Central memory CD4-positive, alpha-beta T cell (primary cell): ENCODE measurements around the gene MAPKAP1.
A peak's percentile ranks its signal among the peaks of the same experiment; 100 is the strongest.

Experiments
- DNase-seq: peaks from one replicate; pipeline ENCODE4 v3.0.0; 2022
- total RNA-seq, 3 experiments: gene quantifications; one replicate each; lab custom pipeline; 2026; lab: John Stamatoyannopoulos, UW

Gene MAPKAP1
- total RNA-seq, result 61.4 to 132 (median 93.7) reads per million in 3 experiments

DNA sequence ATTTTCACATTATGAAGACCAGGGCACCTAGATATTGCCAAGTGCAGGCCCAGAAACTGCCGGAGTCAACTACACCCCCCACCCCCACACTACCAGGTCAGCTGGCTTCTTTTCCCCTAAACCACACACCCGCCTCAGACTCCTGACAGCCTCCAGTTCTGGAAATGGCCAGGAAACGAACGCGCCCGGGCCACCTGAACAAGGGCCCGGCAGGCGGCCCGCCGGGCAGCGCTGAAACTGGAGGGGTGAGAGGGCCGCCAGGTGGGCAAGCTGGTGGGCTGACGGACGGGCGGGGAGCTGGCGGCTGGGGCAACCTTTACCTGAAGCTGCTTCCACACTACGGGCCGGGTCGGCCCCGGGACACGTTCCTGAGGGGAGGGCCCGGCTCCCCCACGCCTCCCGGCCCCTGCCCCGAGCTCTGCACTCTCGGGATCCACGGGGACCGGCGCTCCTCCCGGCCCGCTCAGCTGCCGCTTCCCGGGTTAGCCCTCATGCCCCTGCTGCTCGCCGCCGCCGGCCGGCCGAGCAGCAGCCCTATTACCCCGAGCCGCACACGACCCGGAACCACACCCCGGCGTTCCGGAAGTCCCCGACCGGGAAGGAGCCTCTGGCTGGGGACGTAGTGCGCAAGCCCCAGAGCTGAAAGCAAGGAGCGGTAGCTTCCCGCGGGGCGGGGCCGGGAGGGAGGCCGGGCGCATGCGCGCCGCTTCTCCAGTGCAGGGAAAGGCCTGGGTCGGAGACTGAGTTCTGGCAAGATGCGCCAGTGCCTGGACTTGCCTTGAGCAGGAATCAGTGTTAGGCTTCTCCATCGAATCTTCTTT is at the start of gene MAPKAP1:
Gene MAPKAP1, minus strand, starts transcription at position 558 of the 821 bp plus-strand sequence. CDS start 34,634 bp downstream, outside the sequence.
- peak; percentile 89 for DNase-seq

GRCh38 chr9:125756518-125756917 is 49.5 kb upstream of the MAPKAP1 start:
- no peak for DNase-seq

DNA sequence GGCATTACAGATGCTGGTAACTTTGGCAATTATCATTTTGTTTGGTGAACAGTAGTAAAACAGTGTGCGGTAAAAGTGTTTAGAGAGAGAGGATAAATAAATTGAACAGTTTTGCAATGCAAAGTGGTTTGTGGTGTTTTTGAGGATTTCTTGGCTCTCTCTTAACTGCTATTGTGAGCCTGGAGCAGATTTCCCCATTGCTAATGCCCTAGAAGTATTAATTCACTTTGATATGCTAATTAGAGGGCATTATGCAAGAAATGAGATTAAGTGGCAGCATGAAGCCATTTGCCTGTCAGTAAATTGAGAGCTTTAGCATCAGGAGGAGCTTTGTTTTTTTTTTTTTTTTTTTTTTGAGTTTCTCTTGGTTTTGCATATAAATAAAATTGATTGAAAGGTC is 48.3 kb upstream of the MAPKAP1 start:
- DNase-seq, result no peak

GRCh38 chr9:125754096-125754495 is 47.1 kb upstream of the MAPKAP1 start:
- DNase-seq, result no peak

DNA sequence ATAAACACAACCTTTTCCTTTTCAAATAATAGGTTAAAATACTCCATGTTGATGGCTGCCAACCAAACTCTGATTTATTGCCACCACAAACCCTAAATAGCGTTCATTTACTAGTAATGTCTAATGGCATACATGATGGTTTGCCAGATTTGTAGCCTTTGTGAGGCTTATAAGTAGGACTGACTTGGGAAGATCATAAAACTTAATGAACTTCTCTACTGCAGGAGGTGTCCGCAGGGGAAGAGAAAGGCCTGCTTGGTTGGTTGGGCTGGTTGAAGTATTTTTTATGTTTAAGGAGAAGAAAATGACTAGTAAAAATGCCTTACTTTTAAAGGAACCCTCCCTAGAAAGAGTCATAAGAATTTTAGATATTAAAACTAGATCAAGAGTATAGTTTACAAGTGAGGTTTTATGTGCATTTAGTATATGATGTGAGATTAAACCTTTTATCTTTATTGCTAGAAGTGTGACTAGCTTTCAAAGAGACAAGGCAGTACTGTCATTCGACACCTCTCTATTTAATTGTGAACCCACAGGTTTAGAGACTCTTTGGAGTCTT is 45.1 kb upstream of the MAPKAP1 start:
- no peak for DNase-seq

DNA sequence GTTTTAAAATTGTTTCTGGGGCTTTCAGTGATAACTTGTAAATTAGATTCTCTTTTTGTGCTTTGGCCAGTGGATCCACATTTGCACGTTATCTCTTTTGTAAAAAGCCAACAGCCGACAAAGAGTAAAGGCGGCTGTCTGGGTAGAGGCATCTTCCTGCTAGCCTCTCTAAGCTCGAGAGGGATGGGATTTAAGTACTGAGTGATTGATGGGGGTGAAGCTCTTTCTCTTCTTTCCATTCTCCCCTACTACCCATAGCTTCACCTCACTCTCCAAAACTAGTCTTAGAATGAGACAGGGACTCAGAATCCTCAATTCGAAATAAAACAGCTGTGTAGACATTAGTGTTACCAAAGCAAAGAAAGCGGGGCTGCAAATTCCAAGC is 43.6 kb upstream of the MAPKAP1 start:
- DNase-seq, result no peak

GRCh38 chr9:125749951-125750626 is 43.1 kb upstream of the MAPKAP1 start:
- no peak for DNase-seq

DNA sequence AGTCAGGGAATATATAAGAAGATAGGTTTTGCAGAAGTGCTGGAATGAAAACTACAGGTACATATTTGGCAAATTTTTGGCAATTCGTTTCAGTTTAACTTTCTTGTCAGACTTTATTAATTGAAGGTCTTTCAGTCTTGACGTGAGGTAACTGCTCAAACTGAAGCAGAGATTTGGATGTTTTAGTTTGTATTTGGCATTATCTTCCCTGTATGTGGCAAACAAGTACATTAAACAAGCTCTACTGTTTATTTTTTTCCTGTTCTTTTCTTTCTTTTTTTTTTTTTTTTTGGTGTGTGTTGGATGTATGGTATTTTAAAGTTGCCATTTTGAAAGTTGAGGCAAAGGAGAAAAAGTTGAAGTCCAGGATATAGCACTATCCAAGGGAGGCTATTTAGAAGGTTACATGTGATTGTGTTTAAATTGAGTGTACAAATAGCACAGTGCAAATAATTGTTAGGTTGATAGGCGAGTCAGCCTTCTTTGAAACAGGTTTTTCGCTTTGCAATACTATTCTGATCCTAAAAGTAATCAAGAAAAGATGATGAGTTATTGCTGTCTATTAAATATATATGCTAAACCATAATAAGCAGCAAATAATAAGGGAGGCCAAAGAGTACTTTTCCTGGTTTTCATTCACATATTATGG is 42.4 kb upstream of the MAPKAP1 start:
- no peak for DNase-seq

DNA sequence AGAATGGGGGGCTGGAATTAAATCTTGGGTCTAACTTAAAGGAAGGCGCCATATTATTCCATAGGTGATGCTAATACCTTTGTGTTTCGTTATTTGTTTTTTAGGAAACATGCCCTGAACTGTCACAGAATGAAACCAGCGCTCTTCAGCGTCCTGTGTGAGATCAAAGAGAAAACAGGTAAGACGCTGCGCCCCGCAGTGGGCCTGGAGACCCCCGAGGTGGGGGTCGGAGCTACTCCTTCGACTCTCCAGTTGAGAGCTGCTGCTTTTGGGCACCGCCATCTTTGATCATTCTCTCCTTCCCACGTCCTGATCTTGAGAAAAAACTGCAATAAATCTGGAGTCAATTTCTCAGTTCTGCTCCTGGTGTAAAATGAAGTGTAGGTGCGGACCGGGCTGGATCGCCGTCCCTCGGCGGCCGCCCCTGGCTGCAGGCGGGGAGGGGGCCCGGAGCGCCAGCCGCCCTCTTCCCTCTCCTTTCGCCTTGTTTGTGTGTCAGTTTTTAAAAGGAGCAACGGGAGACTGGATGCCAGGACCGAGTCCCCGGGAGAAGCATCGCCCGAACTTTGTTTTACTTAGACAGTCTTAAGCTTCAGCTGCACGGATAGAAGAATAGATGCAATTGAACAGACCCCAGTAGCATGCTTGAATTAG is 41.6 kb upstream of the MAPKAP1 start:
- no peak for DNase-seq

GRCh38 chr9:125747765-125748445 is 40.9 kb upstream of the MAPKAP1 start:
- peak; percentile 19 for DNase-seq

- DNase-seq, result peak; percentile 5
Observed at GRCh38 chr9:125747053-125747764, 40.2 kb upstream of the MAPKAP1 start, which contains the start of gene PBX3. Gene PBX3, plus strand, starts transcription at chr9:125747373.

DNA sequence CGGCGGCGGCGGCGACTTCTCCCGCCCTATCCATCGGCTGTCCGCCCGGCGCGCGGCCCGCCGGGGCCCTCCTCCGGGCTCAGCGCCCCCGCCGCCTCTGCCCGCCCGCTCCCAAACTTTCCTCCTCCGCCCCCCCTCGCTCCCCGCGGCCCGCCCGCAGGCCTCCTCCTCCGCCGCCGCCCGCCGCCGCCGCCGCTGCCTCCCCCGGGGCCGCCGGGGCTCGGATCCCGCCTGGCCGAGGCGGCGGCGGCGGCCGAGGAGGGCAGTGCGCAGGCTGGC is 39.7 kb upstream of the MAPKAP1 start:
- DNase-seq, result no peak

- peak; percentile 87 for DNase-seq
Observed at GRCh38 chr9:125746017-125746773, 39.2 kb upstream of the MAPKAP1 start.

DNA sequence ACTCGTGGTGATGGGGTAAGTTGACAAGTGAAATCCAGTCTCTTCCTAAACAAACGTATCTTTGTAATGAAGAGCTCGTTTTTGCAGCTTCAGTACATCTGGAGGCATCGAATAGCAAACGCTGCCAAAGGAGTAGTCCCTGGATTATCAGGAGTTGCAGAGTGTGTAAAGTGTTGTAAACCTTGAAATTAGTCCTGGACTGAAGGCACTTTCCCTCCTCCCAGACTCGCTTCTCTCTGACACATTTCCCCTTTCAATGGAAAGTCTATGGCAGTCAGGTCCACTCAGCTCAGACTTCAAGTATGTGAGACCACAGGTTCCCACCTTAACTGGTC is 38.6 kb upstream of the MAPKAP1 start:
- DNase-seq, result no peak

GRCh38 chr9:125745018-125745417 is 38.0 kb upstream of the MAPKAP1 start:
- DNase-seq, result no peak

DNA sequence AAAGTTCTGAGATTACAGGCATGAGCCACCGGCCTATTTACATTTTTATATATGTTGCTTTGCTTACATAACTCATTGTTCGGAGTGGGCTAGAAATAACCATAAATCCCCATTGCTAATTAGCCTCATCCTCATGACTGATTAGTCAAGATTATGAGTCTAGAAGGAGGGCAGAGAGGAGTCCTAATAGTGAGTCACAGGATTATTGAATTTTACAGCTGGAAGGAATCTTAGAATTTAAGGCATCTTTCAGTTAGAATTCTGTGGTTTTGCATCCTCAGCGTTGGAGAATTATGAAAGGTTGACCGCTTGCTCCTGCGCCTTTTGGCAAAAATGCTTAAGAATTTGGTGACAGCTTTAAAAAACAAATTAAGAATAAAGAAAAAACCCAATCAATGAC is 37.6 kb upstream of the MAPKAP1 start:
- DNase-seq, result no peak

- no peak for DNase-seq
Observed at GRCh38 chr9:125743682-125744428, 36.8 kb upstream of the MAPKAP1 start.

DNA sequence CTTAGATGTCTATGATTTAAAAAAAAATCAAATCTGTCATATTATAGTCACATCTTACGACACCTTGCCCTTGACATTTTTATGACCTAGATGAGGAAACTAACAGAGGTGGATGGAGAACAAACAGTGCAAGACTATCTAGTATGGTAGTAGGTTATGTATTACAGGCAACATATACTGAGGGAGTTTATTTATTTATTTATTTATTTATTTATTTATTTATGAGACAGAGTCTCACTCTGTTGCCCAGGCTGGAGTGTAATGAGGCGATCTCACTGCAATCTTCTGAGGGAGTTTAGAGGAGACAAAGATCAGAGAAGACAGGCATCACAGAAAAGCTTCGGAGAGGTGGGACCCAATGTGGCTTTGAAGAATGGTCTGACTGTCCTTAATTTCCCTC is 35.6 kb upstream of the MAPKAP1 start:
- no peak for DNase-seq

DNA sequence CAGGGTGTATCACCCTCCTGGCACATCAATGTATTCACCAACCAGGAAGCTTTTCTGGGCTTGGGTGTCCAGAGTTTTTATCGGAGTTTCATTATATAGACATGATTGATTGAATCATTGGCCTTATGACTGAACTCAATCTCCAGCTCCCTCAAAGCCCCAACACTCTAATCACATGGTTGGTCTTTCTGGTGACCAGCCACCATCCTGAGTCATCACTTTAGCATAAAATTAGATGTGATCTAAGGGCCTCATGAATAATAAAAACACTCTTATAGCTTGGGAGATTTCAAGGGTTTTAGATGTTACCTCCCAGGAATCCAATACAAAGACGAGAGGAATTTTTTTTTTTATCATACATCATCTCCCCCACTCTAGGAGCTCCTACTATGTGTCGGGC is 32.4 kb upstream of the MAPKAP1 start:
- no peak for DNase-seq

DNA sequence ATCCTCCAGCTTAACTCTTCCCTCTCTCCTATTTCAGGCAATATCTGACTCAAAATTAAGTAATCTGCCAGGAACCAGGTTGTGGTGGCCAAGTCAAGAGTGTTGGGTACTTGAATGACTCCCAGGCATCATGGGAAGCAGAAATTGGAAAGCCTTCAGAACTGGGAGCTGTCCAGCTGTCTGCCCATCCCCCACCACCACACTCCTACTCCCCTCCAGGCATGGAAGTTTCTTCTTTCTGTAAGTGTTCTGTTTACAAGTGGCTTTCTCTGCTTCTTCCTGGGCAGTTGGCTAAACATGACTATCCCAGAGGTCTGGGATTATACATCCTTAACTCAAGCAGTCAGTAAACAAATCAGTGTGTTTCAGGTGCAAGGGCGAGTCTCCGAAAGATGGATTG is 25.6 kb upstream of the MAPKAP1 start:
- DNase-seq, result no peak
